Body of pancreas (tissue), 4 donors: ENCODE measurements around the gene GZF1.

Source experiments
- CTCF ChIP-seq, 7 experiments: fragments of 450-650 bp in 4 of 7; fragments of 200-600 bp in 3 of 7; sonication (generic) in 3 of 7; IDR thresholded peaks; one replicate each; pipeline ENCODE4 v1.5.1; 2016 to 2019; ENCODE audit warnings: antibody characterized with exemption in 7 of 7
- POLR2A ChIP-seq, 3 donors: fragments of 450-650 bp; IDR thresholded peaks; one replicate each; pipeline ENCODE4 v1.6.1; 2016; ENCODE audit warnings: antibody characterized with exemption in 3 of 3, mild to moderate bottlenecking in 2 of 3

GRCh38 chr20:23326774-23327173, 35.2 kb upstream of the GZF1 start:
- TF ChIP-seq CTCF (IDR thresholded peaks at IDR 0.05) (no peak), POLR2A (IDR thresholded peaks at IDR 0.05) (no peak)
